Chondrocyte (in vitro differentiated cells): ENCODE data around the gene AZU1. TPM values are rescaled to one million over a fixed set of nuclear protein-coding genes. Genes with fewer than 3 reads are reported as not detected.
"Not testable (repeated sequence)": the region's sequence is repeated elsewhere in the genome, so short reads cannot be mapped to it uniquely, and the experiment has no call there.

Source experiments
- DNase-seq: peaks from one replicate; pipeline ENCODE4 v3.0.0; 2021; ENCODE audit warnings: mixed read lengths, low spot score
- H3K27ac Mint-ChIP-seq: one replicate; pipeline ENCODE4 v1.8.0; 2021; ENCODE audit warnings: mild to moderate bottlenecking, moderate library complexity, mixed read lengths; ENCODE audit not compliant: unreplicated experiment
- H3K27me3 Mint-ChIP-seq: 2 replicates; pipeline ENCODE4 v1.8.0; 2021; ENCODE audit warnings: low read depth, mixed read lengths
- H3K36me3 Mint-ChIP-seq: 2 replicates; pipeline ENCODE4 v1.8.0; 2021; ENCODE audit warnings: low read depth, mixed read lengths
- H3K4me1 Mint-ChIP-seq: 2 replicates; pipeline ENCODE4 v1.8.0; 2021; ENCODE audit warnings: low read depth, mild to moderate bottlenecking, mixed read lengths
- H3K4me3 Mint-ChIP-seq: one replicate; pipeline ENCODE4 v1.8.0; 2021; ENCODE audit warnings: mild to moderate bottlenecking, moderate library complexity, mixed read lengths; ENCODE audit not compliant: unreplicated experiment
- H3K9me3 Mint-ChIP-seq: 2 replicates; pipeline ENCODE4 v1.8.0; 2021; ENCODE audit warnings: low read depth, mixed read lengths
- total RNA-seq: library from RNA; stranded (reverse); gene quantifications from 3 replicates; pipeline ENCODE4 v1.2.1, GENCODE V29; 2021
- TF ChIP-seq, protein P1 (sequence below): fragments of 200-600 bp; sonication (generic); IDR thresholded peaks from 2 replicates; pipeline ENCODE4 v1.5.0; 2021; ENCODE audit warnings: antibody characterized with exemption, mild to moderate bottlenecking, moderate library complexity

AZU1 gene
- total RNA-seq, 1 donor from 2014 or later = 0.37 TPM

DNA sequence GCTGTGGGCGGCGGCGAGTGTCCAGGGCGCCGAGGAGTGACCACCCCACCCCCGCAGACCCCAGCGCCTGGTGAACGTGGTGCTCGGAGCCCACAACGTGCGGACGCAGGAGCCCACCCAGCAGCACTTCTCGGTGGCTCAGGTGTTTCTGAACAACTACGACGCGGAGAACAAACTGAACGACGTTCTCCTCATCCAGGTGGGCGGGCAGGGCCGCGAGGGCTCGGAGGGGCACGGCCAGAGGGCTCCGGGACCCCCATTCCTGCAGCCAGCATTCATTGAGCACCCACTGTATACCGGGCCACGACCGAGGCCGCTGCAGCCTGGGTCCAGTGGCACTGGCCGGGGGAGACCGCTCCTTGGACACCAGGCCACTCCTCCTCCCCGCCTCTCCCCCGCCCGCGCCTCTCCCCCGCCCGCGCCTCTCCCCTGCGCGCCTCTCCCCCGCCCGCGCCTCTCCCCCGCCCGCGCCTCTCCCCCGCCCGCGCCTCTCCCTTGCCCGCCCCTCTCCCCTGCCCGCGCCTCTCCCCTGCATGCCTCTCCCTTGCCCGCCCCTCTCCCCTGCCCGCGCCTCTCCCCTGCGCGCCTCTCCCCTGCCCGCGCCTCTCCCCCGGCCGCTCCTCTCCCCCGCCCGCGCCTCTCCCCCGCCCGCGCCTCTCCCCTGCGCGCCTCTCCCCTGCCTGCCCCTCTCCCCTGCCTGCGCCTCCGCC is 16.4 kb downstream of the AZU1 start:
- H3K9me3 Mint-ChIP-seq = no peaks in the 10 kb centered on the region
- H3K4me1 Mint-ChIP-seq = peaks cover 7% of the 10 kb centered on the region
- H3K36me3 Mint-ChIP-seq = peaks cover 1% of the 10 kb centered on the region
- H3K27ac Mint-ChIP-seq = no peak overlapping the region
- peaks cover 15% of the 10 kb centered on the region for H3K27me3 Mint-ChIP-seq
- TF ChIP-seq, protein P1, sequence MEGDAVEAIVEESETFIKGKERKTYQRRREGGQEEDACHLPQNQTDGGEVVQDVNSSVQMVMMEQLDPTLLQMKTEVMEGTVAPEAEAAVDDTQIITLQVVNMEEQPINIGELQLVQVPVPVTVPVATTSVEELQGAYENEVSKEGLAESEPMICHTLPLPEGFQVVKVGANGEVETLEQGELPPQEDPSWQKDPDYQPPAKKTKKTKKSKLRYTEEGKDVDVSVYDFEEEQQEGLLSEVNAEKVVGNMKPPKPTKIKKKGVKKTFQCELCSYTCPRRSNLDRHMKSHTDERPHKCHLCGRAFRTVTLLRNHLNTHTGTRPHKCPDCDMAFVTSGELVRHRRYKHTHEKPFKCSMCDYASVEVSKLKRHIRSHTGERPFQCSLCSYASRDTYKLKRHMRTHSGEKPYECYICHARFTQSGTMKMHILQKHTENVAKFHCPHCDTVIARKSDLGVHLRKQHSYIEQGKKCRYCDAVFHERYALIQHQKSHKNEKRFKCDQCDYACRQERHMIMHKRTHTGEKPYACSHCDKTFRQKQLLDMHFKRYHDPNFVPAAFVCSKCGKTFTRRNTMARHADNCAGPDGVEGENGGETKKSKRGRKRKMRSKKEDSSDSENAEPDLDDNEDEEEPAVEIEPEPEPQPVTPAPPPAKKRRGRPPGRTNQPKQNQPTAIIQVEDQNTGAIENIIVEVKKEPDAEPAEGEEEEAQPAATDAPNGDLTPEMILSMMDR = no peak
- DNase-seq = no peak
- no peak overlapping the region for H3K4me3 Mint-ChIP-seq

- no peak for DNase-seq
- H3K27me3 Mint-ChIP-seq = peaks cover 15% of the 10 kb centered on the region
- TF ChIP-seq, protein P1 = no peak
- H3K27ac Mint-ChIP-seq = no peak overlapping the region
- H3K4me1 Mint-ChIP-seq = peaks cover 7% of the 10 kb centered on the region
- peak overlapping the region; percentile 38 for H3K4me3 Mint-ChIP-seq
- peaks cover 1% of the 10 kb centered on the region for H3K36me3 Mint-ChIP-seq
- no peaks in the 10 kb centered on the region for H3K9me3 Mint-ChIP-seq
These were observed 16.9 kb downstream of the AZU1 start for GRCh38 chr19:844546-844971.

DNA sequence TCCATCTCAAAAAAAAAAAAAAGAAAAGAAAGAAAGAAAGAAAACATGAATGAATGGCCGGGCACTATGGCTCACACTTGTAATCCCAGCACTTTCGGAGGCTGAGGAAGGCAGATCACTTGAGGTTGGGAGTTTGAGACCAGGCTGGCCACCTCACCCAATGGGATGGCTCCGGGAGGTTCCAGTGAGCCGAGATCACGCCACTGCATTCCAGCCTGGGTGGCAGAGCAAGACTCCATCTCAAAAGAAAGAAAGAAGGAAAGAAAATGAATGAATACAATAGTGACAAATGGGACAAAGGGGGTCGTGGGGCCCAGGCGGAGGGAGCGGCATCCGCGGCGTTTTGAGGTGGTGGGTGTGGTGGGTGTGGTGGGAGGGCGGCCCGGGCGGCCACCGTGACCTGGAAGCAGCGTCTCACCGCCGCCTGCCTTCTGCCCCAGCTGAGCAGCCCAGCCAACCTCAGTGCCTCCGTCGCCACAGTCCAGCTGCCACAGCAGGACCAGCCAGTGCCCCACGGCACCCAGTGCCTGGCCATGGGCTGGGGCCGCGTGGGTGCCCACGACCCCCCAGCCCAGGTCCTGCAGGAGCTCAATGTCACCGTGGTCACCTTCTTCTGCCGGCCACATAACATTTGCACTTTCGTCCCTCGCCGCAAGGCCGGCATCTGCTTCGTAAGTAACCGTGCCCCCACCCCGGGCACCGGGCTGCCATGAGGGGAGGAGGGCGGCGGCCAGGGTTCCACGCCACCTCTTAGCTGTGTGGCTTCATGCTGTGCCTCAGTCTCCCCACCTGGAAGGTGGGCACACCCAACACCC is 18.3 kb downstream of the AZU1 start:
- Mint-ChIP-seq H3K4me1 (peaks cover 15% of the 10 kb centered on the region), H3K27me3 (peaks cover 15% of the 10 kb centered on the region), H3K4me3 (no peak overlapping the region), H3K9me3 (no peaks in the 10 kb centered on the region), H3K36me3 (peaks cover 1% of the 10 kb centered on the region), H3K27ac (no peak overlapping the region)
- TF ChIP-seq, protein P1 = no peak
- DNase-seq = no peak

DNA sequence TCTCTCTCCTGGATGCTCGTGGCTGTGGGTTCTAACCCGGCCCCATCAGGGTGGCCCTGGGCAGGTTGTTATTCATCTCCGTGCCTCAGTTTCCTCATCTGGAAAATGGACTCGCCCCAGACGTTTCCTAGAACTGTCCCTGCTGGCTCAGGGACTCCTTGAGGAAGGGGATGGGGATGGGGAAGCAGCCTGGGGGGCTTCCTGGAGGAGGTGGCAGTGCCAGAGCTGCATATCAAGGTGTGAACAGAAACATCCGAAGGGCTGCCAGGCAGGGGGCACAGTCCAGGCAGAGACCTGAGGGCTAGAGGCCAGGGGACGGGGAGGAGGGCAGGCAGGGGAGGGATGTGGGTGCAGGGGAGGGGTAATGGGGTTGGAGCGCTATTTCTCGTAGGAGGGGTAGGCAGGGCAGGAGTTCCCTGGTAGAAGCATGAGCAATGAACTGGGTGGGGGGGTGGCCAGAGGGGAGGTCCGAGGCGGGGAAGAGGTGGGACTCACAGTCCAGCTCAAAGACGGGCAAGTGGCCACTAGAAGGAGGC is 20.8 kb downstream of the AZU1 start:
- H3K9me3 Mint-ChIP-seq = no peaks in the 10 kb centered on the region
- H3K4me3 Mint-ChIP-seq = no peak overlapping the region
- H3K27ac Mint-ChIP-seq = no peak overlapping the region
- TF ChIP-seq, protein P1 = no peak
- H3K36me3 Mint-ChIP-seq = peaks cover 1% of the 10 kb centered on the region
- H3K27me3 Mint-ChIP-seq = peaks cover 12% of the 10 kb centered on the region
- no peak for DNase-seq
- peaks cover 16% of the 10 kb centered on the region for H3K4me1 Mint-ChIP-seq

GRCh38 chr19:849195-849594 is 21.6 kb downstream of the AZU1 start:
- H3K4me1 Mint-ChIP-seq = peaks cover 16% of the 10 kb centered on the region
- H3K36me3 Mint-ChIP-seq, DNase-seq, H3K4me3 Mint-ChIP-seq, H3K9me3 Mint-ChIP-seq, H3K27ac Mint-ChIP-seq: not testable (repeated sequence)
- H3K27me3 Mint-ChIP-seq = peaks cover 12% of the 10 kb centered on the region
